Measurements from ENCODE around the gene EGLN3.

GRCh38 chr14:33910435-33910834, 40.4 kb downstream of the EGLN3 start:
- no peak for TF ChIP-seq CTCF (conservative IDR thresholded peaks at IDR 0.05 in 1 of 2, IDR thresholded peaks at IDR 0.05 in 1 of 2; ENCODE audit: extremely low read depth in 1 of 2, insufficient read depth in 1 of 2, low read depth in 1 of 2, low read length in 2 of 2)
- no peak for TF ChIP-seq EZH2 (IDR thresholded peaks at IDR 0.05; ENCODE audit: borderline replicate concordance, low read length)

Measured in mammary epithelial cell (primary cell).